ENCODE results near the gene RAB3D.
"Not testable (repeated sequence)": the region's sequence is repeated elsewhere in the genome, so short reads cannot be mapped to it uniquely, and the experiment has no call there.

Gene RAB3D

DNA sequence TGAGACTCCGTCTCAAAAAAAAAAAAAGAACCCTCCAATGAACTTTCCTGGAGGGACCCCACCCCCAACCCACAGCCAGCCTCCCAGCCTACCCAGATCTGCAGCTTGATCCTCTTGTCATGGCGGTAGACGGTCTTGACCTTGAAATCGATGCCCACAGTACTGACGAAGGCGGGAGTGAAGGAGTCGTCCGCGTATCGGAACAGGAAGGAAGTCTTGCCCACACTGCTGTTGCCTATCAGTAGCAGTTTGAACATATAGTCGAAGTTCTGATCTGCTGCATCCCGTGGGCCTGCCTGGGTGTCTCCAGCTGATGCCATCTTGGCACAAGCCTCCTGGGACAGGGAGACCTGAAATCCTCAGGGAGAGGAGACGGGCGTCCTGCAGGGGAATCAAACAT is 2.4 kb downstream of the RAB3D start:
- DNase-seq, result no peak

DNA sequence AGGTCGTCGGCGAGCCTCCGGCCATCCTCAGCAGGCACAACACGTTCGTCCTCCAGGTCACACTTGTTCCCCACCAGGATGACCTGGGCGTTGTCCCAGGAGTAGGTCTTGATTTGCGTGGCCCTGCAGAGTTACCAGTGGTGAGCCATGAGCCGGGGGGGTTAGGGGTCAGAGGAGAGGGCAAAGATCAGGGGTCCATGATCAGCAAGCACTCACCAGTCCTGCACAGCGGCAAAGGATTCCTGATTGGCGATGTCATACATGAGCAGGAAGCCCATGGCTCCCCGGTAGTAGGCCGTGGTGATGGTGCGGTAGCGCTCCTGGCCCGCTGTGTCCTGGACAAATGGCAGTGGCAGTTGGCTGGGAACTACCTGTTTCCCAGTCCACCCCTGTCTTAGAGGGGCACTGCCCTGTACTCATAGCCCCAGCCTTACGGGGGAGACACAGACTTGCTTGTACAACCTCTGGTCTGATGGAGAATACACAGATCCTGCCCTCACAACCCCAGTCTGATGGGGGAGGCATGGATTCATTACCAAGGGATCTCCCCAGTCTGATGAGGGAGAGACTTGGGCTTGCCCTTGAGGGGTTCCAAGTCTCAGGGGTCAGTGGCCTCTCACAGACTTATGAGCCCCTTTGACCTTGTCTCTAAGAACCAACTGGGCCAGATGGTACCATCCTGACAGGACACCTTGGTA is 3.9 kb downstream of the RAB3D start:
- no peak for DNase-seq

DNA sequence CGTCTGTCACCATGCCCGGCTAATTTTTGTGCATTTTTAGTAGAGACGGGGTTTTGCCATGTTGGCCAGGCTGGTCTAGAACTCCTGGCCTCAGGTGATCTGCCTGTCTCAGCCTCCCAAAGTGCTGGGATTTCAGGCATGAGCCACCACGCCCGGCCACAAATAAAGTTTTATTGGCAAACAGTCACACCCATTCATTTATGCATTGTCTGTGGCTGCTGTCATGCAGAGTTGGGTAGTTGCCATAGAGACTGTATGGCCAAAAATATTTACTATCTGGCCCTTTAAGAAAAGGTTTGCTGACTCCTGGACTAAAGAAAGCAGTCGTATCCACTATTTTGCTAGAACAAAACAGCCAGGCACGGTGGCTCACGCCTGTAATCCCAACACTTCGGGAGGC is 5.6 kb downstream of the RAB3D start:
- not testable (repeated sequence) for DNase-seq

DNA sequence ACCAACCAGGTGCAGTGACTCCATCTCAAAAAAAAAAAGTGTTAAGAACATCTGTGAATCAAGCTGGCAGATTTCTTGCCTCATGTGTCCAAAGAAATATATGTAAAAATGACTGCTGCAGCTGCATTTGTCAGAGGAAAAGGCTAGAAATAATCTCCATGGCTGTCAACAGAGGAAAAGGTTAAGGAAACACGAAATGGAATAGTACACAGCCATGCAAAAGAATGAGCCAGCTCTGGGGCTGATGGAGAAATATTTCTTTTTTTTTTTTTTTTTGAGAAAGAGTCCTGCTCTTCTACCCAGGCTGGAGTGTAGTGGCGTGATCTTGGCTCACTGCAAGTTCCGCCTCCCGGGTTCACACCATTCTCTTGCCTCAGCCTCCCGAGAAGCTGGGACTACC is 6.6 kb downstream of the RAB3D start:
- DNase-seq, result no peak

DNA sequence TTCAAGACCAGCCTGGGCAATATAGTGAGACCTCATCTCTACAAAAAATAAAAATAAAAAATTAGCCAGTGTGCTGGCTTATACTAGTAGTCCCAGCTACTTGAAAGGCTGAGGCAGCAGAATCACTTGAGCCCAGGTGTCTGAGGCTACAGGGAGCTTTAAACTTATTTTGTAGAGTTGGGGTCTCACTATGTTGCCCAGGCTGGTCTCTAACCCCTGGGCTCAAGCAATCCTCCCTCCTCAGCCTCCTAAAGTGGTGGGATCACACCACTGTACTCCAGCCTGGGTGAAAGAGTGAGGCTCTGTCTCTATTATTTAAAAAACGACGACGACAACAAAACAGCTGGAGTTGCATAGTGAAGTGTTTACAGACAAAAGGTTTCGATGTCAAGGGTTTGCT is 8.0 kb downstream of the RAB3D start:
- DNase-seq, result no peak

DNA sequence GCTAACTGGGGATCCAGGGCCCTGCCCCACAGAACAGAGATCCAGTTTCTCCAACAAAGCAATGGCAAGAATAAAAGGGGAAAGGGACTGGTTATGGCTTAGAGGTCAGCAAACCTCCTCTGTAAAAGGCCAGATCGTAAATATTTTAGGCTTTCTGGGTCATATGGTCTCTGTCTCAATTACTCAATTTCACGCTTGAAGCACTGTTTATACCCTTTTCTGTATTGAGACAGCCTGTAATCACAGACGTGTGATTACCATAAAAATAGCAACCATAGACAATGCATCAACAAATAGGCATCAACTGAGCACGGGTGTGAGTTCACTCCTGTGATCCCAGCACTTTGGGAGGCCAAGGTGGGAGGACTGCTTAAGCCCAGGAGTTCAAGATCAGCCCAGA is 9.3 kb downstream of the RAB3D start:
- DNase-seq, result no peak

DNA sequence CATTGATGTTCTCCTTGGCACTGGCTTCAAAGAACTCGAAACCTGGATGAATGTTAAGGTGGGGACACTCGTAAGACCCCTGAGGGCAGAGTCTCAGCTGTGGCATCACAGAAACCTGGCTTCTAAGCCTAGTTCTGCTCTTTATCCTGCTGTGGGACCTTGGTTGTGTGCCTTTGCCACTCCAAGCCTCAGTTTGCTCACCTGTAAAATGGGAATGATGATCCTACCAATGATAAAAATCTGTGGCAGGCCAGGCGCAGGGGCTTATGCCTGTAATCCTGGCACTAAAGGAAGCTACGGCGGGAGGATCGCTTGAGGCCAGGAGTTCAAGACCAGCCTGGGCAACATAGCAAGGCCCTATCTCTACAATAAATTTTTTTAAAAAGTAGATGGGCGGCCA is 13.9 kb downstream of the RAB3D start:
- DNase-seq, result no peak

DNA sequence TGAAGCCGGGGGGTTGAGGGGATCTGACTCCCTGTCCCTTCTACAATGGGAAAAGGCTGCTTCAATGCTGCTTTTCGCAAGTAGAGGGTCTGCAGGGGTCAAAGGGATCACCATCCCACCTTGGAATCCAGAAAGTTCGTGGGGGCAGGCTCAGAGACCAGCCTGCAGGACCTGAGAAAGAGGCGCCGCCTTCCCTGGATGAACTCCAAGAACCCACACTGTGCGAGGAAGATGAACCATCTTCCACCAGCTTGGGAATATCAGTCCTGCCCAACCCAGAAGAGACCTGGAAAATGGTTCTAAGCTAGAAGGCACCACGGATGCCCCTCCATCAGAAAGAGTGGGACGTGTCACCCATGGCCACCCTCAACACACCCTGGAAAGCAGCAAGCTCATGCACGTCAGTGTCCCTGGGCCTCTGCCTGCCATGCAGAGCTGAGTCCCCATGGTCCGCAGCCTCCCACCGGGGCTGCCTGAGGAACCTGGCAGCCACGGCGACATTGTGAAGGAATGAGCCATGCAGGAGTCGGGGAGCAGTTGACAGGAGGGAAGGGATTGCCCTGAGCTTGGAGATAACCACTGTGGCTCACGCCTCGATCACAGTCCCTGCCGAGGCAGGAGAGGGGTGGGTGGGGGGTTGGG is 14.6 kb downstream of the RAB3D start:
- no peak for DNase-seq

DNA sequence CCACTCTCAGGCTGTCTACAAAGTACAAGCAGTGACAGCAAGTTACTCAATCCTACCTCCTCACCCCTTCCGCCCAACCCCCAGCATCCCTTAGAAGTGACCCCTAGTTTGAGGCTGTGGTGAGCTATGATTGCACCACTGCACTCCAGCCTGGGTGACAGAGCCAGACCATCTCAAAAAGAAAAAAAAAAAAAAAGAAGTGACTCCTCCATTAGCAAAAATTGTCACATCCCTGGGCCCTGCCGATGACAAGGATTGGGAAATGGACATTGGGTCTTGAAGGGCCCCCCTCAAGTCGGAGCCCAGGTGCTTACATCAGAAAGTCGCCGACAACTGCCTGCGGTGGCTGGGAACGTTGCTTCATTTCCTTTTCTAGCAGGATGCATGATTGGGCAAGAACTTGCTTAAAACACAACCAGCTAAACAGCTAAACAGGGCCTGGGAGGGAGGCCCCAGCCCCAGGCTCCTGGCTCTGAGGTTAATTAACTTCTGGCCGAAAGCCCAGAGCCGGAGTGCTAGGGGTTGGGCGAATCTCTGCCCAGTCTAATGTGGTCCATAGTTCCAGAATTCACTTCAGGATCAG is 15.3 kb downstream of the RAB3D start:
- DNase-seq, result peak; percentile 5

DNA sequence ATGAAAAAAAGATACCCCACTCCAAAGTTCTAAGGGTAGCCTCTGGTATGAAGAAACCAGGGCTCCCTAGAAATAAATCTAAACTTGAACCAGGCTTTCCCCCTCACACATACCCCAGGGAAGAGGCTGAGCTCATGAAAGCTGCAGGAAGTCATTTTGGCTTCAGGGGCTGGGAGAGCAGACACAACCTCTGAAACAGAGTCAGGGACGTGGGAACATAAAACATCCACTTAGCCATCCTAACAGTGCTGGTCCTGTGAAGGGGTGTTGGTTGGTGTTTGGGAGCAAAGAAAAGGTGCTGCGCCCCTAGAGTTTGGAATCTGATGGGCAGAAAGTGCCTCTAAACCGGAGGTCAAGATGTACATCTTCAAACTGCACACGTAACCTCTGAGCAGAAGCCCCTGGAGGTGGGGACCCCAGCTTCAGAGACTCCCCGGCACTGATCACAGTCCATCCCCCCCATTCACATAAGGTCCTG is 15.8 kb downstream of the RAB3D start:
- no peak for DNase-seq

DNA sequence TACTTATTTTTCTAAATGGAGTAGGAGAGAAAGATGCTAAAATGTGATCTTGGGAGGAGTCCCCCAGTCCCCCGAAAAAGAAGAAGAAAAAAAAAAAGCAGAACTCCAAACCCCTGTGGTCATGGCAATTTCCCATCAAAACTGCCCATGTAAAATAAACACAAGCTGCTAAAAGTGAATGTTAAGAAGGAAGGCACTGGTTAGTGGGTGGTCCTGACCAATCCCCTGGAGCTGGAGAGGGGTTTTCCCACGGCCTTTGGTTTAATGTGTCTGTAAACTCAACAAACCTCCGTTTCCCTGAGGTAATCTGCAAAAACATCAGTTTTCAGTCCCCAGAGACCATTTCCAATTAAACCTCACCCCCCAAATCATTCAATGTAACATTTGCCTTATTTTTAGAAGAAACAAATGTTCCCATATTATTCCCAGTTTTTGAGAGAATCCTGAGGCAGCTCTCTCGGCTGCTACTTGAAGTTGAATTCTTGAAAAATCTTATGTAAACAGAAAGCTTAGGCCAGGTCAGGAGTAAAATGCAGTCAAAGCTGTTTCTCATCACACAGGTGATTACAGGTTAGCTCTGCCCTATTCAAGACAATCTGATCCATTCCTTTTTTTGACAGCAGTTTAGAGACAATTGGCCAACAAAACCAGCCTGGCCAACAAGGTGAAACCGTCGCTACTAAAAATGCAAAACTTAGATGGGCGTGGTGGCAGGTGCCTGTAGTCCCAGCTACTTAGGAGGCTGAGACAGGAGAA is 17.0 kb downstream of the RAB3D start:
- no peak for DNase-seq

DNA sequence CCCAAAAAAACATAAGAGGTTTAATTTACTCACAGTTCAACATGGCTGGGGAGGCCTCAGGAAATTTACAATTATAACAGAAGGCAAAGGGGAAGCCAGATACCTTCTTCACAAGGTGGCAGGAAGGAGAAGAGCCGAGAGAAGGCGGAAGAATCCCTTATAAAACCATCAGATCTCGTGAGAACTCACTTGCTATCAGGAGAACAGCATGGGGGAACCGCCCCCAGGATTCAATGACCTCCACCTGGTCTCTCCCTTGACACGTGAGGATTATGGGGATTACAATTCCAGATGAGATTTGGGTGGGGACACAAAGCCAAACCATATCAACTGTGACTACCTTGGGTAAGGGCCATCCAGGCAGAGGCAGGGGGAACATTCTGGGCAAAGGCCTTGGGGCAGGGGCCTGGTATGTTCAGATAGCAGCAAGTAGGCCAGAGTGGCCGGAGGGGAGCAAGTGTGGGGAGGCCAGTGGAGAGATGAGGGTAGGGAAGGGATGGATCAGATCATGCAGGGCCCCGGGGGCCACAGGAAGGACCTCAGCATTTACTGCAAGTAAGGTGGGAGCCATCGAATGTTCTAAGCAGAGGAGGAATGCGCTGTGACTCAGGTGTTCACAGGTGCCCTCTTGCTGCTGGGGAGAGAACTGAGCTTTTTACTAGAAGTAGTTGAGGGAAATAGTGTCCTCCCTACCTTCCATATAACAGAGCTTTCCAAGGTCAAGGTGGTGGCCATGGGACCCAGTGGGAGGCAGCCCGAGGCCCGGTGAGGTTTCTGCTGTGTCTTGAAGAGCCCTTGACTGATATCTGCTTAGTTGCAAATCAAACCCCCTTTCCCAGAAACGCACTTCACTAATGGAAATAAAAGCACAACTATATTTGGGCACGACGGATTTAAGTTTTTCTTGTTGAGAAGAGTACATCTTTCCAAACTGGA is 18.0 kb downstream of the RAB3D start:
- DNase-seq, result no peak

DNA sequence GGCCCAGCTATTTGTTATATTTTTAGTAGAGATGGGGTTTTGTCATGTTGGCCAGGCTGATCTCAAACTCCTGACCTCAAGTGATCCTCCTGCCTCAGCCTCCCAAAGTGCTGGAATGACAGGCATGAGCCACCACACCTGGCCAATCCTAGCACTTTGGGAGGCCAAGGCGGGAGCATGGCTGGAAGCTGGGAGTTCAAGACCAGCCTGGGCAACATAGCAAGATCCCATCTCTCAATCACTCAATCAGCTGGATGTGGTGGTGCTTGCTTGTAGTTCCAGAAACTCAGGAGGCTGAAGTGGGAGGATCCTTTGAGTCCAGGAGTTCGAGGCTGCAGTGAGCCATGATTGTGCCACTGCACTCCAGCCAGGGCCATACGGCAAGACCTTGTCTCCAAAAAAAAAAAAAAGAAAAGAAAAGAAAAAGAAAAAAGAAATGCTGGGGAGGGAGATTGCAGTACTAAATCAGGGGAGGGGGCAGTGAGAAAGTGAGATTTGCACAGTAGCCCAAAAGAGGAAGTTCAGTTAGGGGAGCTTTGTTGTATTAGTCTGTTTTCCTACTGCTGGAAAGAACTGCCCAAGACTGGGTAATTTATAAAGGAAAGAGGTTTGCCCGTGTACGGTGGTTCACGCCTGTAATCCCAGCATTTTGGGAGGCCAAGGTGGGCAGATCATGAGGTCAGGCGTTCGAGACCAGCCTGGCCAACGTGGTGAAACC is 19.0 kb downstream of the RAB3D start:
- DNase-seq, result not testable (repeated sequence)

DNA sequence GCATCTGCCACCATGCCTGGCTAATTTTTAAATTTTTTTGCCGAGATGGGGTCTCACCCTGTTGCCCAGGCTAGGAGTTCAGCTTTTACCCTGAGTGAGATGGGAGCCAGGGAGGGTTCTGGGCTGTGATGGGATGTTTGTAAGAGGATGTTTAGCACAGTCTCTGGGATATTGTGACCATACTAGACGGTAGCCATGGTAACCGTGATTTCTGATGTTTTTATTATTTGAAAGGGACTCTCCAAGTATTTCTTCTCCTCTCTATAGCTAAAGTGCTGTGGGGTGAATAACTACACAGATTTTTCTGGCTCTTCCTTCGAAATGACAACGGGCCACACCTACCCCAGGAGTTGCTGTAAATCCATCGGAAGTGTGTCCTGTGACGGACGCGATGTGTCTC is 33.1 kb downstream of the RAB3D start:
- DNase-seq, result no peak

DNA sequence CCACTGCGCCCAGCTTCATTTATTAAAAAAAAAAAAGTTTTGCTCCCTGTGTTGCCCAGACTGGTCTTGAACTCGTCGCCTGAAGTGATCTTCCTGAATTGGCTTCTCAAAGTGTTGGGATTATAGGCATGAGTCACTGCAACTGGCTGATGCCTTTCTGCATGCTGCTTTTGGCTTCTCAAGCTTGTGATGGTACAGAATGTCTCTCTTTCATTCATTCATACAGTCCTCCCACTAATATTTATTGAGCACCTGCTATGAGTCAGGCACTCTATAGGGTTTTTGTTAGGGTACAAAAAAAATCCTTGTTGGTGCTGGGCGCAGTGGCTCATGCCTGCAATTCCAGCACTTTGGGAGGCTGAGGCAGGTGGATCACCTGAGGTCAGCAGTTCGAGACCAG is 34.5 kb downstream of the RAB3D start:
- no peak for DNase-seq

DNA sequence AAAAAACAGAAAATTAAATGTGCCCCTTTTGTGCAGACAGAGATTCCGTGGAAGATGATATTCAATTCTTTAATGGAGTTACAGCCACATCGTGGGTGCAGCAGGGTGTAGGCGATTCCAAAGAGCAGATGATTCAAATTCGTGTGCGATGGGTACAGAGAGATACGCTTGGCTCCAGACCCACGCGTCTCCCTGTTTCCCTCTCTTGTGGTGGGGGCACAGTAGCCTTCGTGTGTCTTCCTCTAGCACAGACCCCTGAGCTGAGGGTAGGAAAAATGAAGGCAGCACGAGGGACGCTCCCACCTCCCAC is 38.7 kb downstream of the RAB3D start:
- no peak for DNase-seq

DNA sequence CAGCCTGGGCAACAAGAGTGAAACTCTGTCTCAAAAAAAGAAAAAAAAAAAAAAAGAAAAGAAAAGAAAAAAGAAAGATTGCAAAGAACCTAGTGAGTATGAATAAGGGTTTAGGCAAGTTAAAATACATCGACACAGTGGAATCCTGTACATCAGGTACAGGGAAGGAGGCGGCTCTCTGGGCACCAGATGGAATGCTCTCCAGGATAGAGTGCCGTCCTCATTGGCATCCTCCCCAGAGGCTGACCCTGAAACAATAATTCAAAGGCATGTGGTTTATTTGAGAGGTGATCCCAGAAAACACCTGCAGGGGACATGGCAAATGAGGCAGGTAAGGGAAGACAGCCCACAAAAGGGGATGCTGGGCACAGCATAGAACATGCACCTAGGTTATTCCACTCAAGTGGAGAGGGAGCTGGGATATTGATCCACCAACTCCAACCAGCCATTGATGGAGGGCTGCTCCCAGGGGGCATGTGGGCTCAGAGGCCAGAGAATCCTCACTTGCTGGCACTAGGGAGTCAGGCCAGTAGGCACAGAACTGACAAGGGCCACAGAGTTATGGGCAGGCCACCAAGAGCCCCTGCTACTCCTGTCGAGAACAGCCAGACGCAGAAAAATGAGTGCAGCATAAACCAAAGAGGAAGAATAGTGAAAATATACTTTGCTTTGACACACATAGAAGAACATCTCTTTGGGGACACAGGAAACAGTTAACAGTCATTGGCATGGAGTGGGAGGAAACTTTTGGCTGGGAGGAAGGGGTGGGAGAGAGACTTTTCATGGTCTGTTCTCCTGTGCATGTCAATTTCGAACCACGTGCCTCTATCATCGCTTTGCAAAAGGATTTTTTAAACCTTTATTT is 39.3 kb downstream of the RAB3D start:
- no peak for DNase-seq

DNA sequence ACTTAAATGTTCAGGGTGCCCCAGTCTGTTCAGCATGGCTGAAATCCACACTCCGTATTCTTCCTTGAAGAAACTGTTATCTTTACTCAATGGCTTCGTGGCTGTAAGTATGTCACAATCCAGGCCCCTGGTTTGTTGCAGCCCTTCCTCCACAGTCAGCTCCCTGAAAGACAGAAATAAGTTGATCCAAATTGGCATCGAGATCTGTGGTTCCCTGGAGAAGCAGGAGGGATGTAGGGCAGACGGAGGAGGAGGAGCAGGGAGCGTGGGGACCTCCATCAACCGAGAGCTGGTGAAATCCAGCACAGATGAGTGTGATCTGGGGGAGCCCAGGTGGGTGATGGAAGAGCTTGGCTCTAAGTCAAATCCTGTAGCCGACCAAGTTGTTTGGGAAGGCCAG is 43.2 kb downstream of the RAB3D start:
- peak; percentile 4 for DNase-seq

DNA sequence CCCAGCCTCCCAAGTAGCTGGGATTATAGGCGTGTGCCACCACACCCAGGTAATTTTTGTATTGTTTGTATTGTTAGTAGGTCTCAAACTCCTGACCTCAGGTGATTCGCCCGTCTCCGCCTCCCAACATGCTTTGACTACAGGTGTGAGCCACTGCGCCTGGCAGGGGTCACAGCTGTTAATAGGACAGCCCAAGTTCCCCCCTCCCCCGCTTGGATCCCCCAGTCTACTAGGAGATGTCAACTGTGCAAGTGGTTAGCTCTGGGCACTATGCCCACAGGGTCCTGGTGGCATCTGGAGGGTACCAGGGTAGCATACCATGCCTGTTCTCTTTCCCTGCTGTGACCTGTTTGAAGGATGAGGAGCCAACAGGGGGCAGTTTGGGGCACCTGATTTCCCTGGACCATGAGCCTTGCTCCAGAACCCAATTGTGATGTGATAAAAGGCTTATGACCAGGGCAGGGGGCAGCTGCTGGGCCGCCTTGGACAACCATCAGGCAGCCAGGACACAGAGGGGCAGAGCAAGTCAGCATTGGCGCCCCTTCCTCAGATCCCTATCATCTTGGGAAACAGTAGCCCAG is 43.7 kb downstream of the RAB3D start, which contains the start of gene TSPAN16:
Gene TSPAN16, plus strand, starts transcription at position 496 of the 581 bp plus-strand sequence. CDS start 138 bp downstream, outside the sequence.
- DNase-seq, result no peak

DNA sequence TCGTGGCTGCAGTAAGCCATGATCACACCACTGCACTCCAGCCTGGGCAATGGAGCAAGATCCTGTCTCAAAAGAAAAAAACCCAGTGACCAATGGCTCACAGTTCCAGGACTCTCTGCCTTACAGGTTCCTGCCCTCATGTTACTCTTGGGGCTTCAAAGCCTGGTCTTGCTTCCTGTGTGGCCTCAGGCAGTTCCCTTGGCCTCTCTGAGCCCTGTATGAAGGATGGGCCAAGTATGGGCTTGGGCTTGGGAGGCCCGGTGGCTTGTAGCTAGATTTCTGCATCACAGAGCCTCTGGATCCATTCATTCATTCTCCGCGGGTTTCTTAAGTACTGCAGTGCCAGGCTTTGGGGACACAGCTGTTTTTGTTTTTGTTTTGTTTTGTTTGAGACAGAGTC is 44.3 kb downstream of the RAB3D start:
- DNase-seq, result no peak
